Epithelial cell of proximal tubule (primary cell): ENCODE measurements around the gene FAM13A. TPM values are rescaled to one million over a fixed set of nuclear protein-coding genes. Genes with fewer than 3 reads are reported as not detected.
"Not testable (repeated sequence)": the region's sequence is repeated elsewhere in the genome, so short reads cannot be mapped to it uniquely, and the experiment has no call there.

ENCODE experiments used
- DNase-seq: peaks from one replicate; pipeline ENCODE4 v3.0.0-alpha.2; 2011; ENCODE audit warnings: low read depth
- H3K4me3 ChIP-seq: 2 replicates; pipeline ENCODE4 v1.5.1; 2011; ENCODE audit warnings: low read depth, mild to moderate bottlenecking, low read length
- CTCF ChIP-seq: conservative IDR thresholded peaks from 2 replicates; pipeline ENCODE4 v1.5.1; 2012; ENCODE audit warnings: low read depth, mild to moderate bottlenecking, low read length
- total RNA-seq: library from RNA; depleted of rRNA; stranded (reverse); fragments of >200 nt; gene quantifications from 2 replicates; pipeline ENCODE4 v1.2.3, GENCODE V29; 2015

FAM13A gene
- total RNA-seq, 1 donor from 2014 or later = 3.0 TPM

- H3K4me3 ChIP-seq = no peak overlapping the region
- DNase-seq = no peak
- TF ChIP-seq CTCF = no peak
Observed at GRCh38 chr4:89023140-89023539, 33.8 kb downstream of the FAM13A start.

GRCh38 chr4:89022426-89023128 lies 34.4 kb downstream of the FAM13A start:
- H3K4me3 ChIP-seq = no peak overlapping the region
- TF ChIP-seq CTCF = no peak
- no peak for DNase-seq

GRCh38 chr4:89021684-89022083 lies 35.3 kb downstream of the FAM13A start:
- no peak overlapping the region for H3K4me3 ChIP-seq
- TF ChIP-seq CTCF = no peak
- DNase-seq = no peak

- no peak for TF ChIP-seq CTCF
- H3K4me3 ChIP-seq = no peak overlapping the region
- no peak for DNase-seq
Observed at GRCh38 chr4:89021062-89021461, 35.9 kb downstream of the FAM13A start.

GRCh38 chr4:89014897-89015296 lies 42.1 kb downstream of the FAM13A start:
- DNase-seq = not testable (repeated sequence)

GRCh38 chr4:89009761-89010369 lies 47.1 kb downstream of the FAM13A start:
- no peak for DNase-seq
- TF ChIP-seq CTCF = no peak
- no peak overlapping the region for H3K4me3 ChIP-seq

More at GRCh38 chr4:89014897-89015296, 42.1 kb downstream of the FAM13A start:
- H3K4me3 ChIP-seq = not testable (repeated sequence)

- H3K4me3 ChIP-seq = peak overlapping the region; percentile 13
- TF ChIP-seq CTCF = no peak
- peak; percentile 38 for DNase-seq
Observed at GRCh38 chr4:89009115-89009514, 47.9 kb downstream of the FAM13A start.
